Posterior vena cava (tissue), 2 donors: ENCODE data around the gene PEX19. TPM values are rescaled to one million over a fixed set of nuclear protein-coding genes. Genes with fewer than 3 reads are reported as not detected.
"Not testable (repeated sequence)": the region's sequence is repeated elsewhere in the genome, so short reads cannot be mapped to it uniquely, and the experiment has no call there.

ENCODE experiments used
- DNase-seq: peaks from one replicate; pipeline ENCODE4 v3.0.0-alpha.2; 2020; ENCODE audit warnings: low spot score
- intact Hi-C, 2 donors: fragments of 100-400 bp; cut with DNase I; formaldehyde crosslinking; loops; one replicate each; pipeline versions ENCODE4 v1.14.1 to v1.14.2; 2022 to 2023
- long read RNA-seq, 2 donors: library from polyadenylated mRNA; unstranded; transcript quantifications; one replicate each; pipeline ENCODE4 v2.0.0, GENCODE V29; 2020 to 2021
- total RNA-seq, 2 donors: library from RNA; stranded (reverse); fragmentation: NEBNext Ultra II Directional; extraction: Animal tissue kit (Norgen Biotek cat#: 25700); gene quantifications; one replicate each; pipeline ENCODE4 v1.2.1, GENCODE V29; 2021
- donor health status: DM: yes; HTN: yes; CAD: no.
- donor health status: DM: yes; HTN: yes; CAD: no.

Gene PEX19, protein sequence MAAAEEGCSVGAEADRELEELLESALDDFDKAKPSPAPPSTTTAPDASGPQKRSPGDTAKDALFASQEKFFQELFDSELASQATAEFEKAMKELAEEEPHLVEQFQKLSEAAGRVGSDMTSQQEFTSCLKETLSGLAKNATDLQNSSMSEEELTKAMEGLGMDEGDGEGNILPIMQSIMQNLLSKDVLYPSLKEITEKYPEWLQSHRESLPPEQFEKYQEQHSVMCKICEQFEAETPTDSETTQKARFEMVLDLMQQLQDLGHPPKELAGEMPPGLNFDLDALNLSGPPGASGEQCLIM
- 10 to 100 TPM; 54.0 to 60.0 TPM for total RNA-seq
- long read RNA-seq, donor 1, transcript PEX19-201 (8 exons, 3,661 nt): major isoform, 11 of 23 reads
- long read RNA-seq, donor 1, transcript PEX19-205 (7 exons, 3,504 nt): minor isoform, 8 of 23 reads
- long read RNA-seq, donor 1, partial matches to known transcripts: 0 of 23 reads
- long read RNA-seq, donor 1, other reads (novel, unspliced or antisense): 4 of 23 reads
- long read RNA-seq, donor 2, transcript PEX19-201 (8 exons, 3,661 nt): major isoform, 55 of 100 reads
- long read RNA-seq, donor 2, transcript PEX19-205 (7 exons, 3,504 nt): minor isoform, 31 of 100 reads
- long read RNA-seq, donor 2, partial matches to known transcripts: 5 of 100 reads
- long read RNA-seq, donor 2, other reads (novel, unspliced or antisense): 9 of 100 reads

DNA sequence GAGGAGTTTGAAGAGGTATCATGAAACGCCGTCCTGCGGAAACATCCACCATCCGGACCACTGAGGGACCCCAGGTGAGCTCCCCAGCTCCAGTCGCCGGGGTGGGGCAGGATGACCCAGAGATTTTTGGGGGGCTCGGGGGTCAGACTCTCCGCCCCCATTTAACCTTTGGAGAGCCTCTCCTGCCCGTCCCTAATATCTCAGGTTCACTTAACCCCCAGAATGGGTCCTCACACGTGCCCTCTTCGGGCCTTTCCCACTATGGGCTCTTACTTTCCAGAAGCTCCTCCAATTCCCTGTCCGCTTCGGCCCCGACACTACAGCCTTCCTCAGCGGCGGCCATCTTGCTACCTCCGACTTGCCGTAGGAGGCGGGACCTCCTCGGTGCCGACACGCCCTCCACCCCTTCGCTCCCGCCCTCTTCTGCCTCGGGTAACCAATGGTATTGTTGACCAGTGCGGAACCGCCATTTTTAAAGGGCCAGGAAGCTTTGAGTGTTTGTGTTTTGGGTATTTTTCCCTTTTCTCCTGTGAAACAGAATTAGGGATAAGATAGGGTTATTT is at the start of gene PEX19:
TSS of gene PEX19 (minus strand) at position 352 of the 563 bp plus-strand sequence. CDS start at position 343, 9 bp downstream.
- intact Hi-C loops: no loop called here
- DNase-seq: peak; percentile 97

DNA sequence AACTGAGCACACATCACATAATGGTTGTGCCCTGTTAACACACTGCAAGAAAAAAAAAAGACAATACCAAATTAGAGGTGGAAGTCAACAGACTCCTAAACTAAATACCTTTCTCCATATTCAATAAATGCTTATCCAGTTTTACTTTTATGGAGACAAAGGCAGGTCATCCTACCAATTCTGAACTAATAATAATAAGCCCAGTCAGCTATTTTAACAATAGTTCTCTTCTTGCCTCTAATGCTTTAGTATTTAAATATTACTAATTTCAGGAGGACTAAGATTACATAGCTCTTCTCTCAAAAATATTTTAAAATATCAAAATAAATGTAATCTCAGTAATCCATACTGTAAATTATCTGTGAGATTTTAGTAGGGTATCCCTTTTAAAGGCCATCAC is 47.6 kb upstream of the PEX19 start:
- intact Hi-C loops: no loop called here
- DNase-seq: no peak

DNA sequence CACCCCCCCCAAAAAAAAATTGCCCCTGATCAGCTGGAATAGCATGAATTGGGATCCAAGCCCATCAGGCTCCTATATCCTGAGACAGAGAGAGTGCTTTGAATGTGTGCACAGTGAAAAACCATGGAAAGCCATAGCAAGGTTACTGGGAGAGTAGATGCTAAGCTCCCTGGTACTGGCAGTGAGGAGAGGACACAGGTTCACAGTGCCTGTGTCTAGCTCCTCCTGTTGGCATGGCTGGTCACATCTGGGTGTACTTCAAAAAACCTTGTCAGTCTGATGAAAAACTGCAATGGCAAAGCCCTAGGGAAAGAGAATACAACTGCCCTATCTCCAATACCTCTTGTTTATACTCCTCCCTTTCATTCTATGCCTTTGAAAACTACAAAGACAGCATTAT is 45.2 kb upstream of the PEX19 start:
- DNase-seq: no peak
- intact Hi-C loops: no loop called here

DNA sequence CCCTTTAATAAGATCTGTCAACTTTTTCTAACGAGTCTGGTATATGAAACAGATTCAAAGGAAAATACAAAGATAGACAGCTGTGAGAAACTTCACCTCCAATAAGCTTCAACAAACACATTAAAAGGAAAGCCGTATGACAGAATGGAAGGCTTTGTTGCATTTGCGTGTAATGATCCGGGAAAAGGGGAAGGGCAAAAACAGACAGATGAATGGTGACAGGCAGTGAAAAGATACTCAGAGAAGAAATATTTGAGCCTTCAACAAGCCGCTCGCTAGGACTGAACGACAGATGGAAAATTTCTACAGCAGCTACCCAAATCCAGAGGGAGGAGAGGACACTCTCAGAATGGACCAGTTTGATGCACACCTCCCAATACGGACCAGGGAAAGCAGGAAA is 43.3 kb upstream of the PEX19 start:
- intact Hi-C loops: no loop called here
- DNase-seq: no peak

DNA sequence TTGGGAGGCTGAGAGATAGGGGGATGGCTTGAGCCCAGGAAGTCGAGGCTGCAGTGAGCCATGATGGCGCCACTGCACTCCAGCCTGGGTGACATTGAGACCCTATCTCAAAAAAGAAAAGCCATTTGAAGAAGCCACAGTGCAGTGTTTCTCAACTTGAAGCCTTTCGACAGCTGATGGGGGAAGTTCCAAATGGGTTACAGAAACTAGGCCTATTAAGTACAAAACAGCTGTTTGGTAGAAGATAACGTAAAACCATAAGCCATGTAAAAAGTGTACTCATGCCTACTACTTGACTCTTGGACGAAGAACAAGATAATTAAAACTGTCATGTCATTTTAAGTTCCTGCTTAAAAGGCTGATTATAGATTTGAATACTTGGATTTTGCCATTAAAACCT is 41.5 kb upstream of the PEX19 start:
- no peak for DNase-seq
- intact Hi-C loops: no loop called here

DNA sequence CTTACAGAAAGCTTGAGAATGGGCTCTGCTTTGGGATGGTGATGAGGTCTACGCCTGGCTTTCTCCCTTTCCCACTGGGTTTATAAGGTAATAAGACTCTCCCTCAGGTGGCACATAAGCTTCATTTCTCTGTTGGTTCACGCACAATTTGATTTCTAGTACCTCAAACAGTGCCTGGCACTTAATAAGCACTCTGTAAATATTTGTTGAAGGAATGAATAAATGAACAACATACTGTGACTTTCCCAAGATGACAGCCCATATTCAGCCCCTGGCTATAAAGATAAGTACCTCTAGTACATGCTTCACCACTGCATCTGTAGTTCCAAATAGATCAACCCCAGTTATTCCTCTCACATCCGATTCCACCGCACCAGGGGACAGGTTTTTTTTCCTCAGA is 40.3 kb upstream of the PEX19 start:
- intact Hi-C loops: no loop called here

DNA sequence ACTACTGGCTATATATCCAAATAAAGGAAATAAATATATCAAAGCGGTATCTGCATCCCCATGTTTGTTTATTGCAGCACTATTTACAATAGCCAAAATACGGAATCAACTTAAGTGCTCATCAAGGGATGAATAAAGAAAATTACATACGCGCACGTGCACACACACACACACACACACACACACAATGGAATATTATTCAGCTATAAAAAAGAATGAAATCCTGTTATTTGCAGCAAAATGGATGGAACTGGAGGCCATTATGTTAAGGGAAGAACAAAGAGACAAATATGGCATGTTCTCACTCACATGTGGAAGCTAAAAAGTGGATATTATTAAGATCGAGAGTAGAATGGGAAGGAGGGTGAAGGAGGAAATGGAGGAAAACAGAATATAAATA is 37.9 kb upstream of the PEX19 start:
- no peak for DNase-seq
- intact Hi-C loops: no loop called here

More for the DNA sequence above, 40.3 kb upstream of the PEX19 start:
- no peak for DNase-seq

DNA sequence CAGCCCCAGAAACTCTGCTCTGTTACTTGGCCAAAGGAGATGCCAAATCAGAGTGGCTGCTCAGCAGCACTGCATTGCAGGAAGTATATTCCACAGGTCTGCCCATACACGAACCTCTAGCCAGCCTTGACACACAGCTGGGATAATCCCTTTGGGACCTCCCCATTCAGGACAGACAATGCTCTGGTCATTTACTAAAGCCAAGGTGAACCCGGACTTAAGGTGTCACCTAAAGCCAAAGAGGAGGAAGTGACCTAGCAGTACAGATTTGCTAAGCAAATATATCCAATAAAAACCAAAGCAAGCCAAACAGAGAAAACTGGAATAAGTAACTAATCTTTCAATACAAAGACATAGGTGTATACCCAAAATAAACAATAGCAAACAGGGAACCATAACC is 30.4 kb upstream of the PEX19 start:
- intact Hi-C loops: no loop called here
- no peak for DNase-seq

DNA sequence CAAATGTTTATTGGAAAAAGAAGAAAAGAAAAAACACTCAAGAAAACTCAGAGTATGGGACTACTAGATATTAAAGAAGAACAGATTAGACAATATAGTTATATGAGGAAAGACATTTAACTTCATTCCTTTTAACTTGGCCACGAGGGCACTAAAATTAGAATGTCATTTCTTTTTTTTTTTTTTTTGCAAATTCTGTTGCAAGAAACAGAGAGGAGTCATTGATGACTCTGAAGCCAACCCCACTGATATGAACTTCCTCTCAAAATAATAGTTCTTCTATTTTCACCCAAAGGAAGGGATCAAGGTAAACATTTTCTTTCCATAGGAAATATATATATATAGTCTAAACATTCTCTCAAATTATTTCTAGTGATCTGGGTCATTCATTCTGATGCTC is 24.6 kb upstream of the PEX19 start:
- intact Hi-C loops: no loop called here
- no peak for DNase-seq

DNA sequence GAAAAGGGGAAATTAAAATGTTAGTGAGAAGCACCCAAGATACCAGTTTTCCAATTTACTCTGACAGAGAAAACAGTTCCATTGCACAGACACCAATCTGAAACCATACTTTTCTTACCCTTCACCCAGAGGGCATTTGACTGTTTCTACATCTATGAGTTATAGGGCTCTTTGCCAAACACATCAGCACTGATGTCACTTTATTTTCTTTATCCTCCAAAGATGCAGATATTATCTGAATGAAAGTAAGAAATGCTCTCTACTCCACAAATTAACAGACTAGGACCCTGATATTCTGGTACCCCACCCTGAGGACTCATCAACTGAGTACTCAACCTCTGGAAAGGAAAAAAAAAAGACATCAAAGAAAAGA is 24.2 kb upstream of the PEX19 start:
- DNase-seq: no peak
- intact Hi-C loops: no loop called here

DNA sequence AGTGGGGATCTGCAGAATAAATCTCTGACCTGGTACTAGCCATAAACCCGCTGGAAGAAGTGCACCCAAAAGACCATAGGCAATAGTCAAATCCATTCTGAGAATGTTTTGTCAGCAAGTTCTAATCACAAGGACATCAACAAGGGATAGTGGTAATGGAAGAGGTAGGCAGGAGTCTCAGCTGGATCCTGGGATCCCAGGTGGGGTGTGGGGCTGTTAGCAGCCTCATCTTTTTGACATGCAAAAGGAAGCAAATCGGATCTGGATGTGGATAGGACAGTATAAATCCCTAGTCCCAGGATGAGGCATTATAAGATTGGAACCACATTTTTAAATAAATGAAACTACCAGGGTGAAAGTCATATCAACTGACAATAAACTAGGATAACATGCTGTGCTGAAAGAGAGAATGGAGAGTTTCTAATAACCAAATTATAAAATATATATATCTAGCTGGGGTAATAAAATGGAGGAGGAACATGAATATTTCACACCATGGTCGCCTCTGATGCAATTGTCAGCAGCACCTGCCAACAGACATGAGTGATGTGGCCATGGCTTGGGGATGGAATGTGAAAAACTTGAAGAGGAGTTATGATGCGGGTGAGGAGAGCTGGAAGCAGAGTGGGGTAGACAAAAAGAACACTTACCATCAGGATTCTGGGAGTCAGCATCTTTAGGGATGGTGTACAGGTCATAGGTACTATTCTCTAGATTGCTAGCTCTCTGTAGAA is 23.7 kb upstream of the PEX19 start:
- DNase-seq: no peak
- intact Hi-C loops: no loop called here

DNA sequence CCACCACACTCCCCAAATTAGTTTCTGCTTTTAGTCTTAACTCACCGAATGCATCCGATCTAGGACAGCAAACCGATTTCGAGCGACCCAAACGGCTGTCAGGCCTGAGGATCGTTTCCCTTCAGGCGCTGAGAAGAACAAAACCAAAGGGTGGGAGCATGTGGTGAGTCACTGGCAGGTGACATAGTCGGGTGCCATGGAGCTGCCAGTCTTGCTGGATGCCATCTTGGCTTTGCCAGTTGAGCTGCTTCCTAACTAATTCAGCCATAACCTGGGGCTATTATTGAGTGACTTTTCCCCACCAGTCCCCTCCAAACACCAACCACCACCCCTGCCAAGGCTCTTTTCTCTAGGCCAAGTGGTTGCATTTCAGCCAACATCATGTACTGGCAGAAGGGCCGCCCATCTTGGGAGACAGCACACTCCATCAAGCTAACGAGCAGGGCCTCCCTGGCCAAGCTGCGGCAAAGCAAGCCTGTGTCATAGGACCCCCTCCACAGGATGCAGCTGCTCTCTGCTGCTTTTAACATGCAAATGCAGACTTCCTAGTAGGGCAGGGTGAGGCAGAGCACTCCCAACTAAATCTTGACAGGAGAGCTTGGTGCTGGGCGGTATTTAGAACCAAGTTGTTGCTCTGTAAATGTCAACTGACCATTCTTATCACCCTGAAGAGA is 22.3 kb upstream of the PEX19 start:
- DNase-seq: no peak
- intact Hi-C loops: no loop called here

DNA sequence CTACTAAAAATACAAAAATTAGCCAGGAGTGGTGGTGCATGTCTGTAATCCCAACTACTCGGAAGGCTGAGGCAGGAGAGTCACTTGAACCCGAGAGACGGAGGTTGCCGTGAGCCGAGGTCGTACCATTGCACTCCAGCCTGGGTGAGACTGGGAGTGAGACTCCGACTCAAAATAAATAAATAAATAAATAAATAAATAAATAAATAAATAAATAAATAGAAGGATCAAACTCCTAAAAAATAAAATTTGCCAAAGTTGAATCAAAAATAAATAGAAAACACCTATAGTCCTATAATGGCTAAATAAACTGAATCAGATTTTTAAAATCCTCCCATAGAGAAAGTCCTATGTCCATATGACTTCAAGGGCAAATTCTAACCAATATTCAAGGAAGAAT is 15.2 kb upstream of the PEX19 start:
- intact Hi-C loops: no loop called here
- no peak for DNase-seq

DNA sequence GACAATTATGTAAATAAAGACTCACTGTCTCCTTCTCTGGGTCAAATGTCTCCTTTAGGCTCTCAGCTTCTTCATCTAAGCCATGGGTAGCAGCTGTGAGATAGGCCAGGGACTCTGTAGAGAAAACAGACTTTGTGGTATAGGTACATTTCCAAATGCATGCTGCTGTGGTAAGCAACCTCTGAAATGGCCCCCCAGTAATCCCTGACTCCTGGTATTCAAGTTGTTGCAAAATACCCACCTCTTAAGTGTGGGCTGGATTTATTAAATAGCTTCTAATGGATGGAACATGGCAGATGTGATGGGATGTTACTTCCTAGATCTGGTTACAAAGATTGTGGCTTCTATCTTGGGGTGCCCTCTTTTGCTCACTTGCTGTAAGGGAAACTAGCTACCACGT is 11.1 kb upstream of the PEX19 start:
- intact Hi-C loops: no loop called here
- no peak for DNase-seq

DNA sequence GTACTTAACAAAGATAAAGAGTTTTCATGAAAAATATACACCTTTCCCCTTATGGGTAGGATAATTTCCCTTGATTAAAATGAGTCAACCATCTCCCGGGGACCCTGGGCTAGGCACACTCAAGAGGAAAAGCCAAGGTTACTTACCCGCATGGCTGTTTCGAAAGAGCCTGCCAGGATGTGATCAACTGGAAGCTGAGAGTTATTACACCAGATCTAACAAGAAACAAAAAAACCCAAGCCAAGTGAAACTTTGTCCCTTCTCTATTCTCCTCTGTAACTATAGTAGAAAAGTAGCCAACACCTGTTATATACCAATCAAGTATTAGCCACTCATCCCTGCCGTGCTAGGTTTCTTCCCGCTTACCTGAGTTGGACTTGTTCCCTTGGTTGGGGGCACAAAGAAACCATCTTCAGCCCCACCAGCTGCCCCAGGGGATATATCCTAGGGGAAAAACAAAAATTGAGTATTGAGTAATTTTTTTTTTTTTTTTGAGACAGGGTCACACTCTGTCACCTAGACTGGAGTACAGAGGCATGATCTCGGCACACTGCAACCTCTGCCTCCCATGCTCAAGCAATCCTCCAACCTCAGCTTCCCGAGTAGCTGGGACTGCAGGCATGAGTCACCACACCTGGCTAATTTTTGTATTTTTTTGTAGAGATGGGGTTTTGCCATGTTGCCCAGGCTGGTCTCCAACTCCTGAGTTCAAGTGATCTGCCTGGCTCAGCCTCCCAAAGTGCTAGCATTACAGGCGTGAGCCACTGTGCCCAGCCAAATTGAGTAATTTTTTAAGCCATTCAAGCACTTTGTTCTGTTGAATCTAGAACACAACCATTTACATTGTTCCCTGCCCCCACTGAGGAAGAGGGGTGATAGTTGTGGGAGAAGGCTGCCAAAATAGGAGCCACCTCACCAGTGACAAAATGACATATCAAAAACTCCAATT is 8.4 kb upstream of the PEX19 start:
- no peak for DNase-seq
- intact Hi-C loops: no loop called here

DNA sequence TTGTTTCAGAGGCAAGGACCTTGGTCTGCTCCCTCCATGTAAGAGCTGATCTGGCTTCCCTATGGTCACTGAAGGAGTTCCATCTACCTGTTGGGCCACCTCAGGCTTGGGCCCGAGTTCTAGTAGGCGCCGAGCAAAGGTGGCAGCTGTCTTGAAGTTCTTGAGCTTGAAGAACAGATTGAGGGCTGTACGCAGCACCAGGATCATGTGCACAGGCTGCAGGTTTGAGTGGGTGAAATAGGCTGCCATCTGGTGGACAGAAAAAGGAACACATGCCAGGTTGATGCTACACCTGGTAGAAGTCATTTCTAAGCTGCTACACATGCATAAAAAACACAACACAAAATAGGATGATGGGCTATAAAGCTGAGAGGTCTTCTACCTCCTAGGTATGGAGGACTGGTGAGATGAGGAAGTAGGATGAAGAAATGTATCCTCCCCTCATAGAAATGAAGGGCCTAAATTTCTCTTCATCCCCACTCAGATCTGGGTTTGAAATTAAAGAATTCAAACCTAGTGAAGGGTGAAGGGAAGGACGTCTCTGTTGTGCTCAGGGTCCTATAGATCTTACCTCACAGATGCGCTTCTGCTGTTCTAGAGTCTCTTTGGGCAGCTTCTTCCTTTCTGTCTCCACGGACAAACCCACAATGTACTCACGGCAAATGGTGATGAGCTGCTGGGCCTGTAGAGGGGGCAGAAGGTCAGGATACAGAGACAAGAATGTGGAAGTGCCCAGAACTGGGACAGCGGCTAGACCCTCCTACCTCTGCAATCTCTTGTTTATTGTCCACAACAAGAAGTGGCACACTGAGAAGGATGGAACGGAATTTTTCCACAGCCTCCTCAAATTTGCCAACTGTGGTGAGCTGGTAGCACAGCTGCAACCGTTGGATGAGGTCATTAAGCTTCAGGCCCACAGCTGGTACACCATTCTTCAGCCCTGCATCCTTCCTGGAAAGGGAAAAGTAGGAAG is 6.6 kb upstream of the PEX19 start:
- DNase-seq: no peak
- intact Hi-C loops: no loop called here

DNA sequence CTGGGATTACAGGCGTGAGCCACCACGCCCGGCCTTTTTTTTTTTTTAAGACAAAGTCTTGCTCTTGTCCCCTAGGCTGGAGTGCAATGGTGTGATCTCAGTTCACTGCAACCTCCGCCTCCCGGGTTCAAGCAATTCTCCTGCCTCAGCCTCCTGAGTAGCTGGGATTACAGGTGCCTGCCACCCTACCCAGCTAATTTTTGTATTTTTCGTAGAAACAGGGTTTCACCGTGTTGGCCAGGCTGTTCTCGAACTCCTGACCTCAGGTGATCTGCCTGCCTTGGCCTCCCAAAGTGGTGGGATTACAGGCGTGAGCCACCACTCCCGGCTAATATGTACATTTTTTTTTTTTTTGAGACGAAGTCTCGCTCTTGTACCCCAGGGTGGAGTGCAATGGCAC is 2.8 kb upstream of the PEX19 start:
- intact Hi-C loops, DNase-seq: not testable (repeated sequence)
